Measurements from ENCODE around the gene GPC1.

The GPC1 gene

DNA sequence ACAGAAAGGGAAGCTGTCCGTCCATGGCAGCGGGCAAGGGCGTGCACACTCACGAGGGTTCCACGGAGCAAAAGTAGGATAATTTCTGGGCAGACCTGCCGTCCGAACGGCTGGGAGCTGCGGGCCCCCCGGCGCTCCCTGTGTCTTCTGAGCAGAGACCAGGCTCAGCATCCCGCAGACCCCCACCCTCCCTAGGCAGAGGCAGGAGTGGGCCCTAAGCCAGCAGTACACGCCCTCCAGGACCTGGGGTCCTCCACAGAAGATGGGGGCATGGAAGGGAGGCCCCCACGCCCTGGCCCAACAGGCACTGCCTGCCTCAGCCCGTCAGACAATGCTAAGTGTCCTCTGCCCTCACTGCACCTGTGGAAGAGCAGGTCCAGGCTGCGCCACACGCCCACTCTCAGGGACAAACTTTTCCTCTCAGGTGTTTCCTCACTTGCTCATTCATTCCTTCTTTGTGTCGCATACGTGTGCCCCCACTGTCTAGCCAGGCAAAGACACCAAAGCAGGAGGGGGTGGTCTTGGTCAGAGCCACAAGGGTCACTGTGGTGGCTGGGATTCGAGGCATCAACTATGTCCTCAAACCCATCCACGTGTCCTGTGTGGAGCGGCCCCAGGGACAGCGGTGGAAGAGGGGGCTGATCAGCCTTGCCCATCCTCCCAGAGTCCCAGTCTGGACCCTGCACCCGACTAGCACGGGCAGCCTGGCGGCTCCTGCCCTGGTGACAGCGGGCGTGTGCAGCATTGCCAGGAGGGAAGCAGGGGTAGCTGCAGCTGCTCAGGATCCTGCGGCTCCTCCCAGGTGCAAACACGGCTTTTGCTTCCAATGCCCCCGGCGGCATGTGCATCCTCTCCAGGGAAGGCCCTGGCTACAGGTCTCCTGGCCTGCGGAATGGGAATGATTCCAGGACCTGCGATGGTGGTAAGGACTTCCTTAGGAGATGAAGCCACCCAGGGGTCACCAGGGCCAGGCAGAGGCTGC, 2.4 kb upstream of the GPC1 start:
- TF ChIP-seq, protein P1, sequence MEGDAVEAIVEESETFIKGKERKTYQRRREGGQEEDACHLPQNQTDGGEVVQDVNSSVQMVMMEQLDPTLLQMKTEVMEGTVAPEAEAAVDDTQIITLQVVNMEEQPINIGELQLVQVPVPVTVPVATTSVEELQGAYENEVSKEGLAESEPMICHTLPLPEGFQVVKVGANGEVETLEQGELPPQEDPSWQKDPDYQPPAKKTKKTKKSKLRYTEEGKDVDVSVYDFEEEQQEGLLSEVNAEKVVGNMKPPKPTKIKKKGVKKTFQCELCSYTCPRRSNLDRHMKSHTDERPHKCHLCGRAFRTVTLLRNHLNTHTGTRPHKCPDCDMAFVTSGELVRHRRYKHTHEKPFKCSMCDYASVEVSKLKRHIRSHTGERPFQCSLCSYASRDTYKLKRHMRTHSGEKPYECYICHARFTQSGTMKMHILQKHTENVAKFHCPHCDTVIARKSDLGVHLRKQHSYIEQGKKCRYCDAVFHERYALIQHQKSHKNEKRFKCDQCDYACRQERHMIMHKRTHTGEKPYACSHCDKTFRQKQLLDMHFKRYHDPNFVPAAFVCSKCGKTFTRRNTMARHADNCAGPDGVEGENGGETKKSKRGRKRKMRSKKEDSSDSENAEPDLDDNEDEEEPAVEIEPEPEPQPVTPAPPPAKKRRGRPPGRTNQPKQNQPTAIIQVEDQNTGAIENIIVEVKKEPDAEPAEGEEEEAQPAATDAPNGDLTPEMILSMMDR (conservative IDR thresholded peaks at IDR 0.05; ENCODE audit: low read depth, low read length), result no peak
- H3K4me3 ChIP-seq (ENCODE audit: low read length), result no peak overlapping the region
- DNase-seq (ENCODE audit: low read depth), result no peak

DNA sequence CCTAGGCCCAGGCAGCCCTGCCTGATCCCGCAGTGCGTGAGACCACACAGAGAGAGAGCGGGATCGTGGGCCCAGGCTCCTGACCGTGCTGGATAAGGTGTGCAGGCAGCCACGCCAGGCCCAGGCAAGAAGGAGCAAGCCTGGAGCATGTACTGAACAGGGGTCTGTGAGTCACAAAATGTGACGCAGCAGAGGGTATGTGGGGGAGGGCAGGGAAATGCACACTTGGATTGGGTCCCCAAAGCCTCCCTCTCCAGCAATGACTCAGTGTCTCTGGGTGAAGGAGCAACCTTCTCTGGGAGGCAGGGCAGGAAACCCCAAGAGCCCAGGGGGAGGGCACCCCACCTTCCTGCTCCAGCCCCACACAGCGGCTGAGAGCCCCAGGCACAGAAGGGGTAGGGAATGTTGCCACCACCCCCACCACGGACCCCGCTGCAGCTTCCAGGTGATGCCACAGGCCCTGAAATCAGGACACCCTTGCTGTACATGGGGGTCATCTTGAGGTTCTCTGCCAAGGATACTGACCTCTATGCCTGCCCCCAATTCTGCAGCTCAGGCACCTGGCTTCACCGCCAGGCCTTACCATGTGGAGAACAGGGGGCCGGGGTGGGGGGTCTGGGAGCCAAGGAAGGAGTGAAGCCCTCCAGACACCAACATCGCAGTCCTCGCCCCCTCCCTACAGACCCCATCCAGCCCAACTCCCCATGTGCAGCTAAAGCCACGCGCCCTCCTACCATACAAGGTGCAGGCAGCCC, 1.3 kb upstream of the GPC1 start:
- peak overlapping the region; percentile 53 for H3K4me3 ChIP-seq (ENCODE audit: low read length)
- peak; percentile 88 for DNase-seq (ENCODE audit: low read depth)
- TF ChIP-seq, protein P1 (conservative IDR thresholded peaks at IDR 0.05; ENCODE audit: low read depth, low read length), result no peak

GRCh38 chr2:240434728-240435456, 571 bp upstream of the GPC1 start:
- TF ChIP-seq, protein P1 (conservative IDR thresholded peaks at IDR 0.05; ENCODE audit: low read depth, low read length), result no peak
- H3K4me3 ChIP-seq (ENCODE audit: low read length), result peak overlapping the region; percentile 53
- peak; percentile 53 for DNase-seq (ENCODE audit: low read depth)

GRCh38 chr2:240435948-240436682, 652 bp downstream of the GPC1 start:
- TF ChIP-seq, protein P1 (conservative IDR thresholded peaks at IDR 0.05; ENCODE audit: low read depth, low read length), result no peak
- no peak for DNase-seq (ENCODE audit: low read depth)
- peak overlapping the region; percentile 53 for H3K4me3 ChIP-seq (ENCODE audit: low read length)

- peak overlapping the region; percentile 53 for H3K4me3 ChIP-seq (ENCODE audit: low read length)
- TF ChIP-seq, protein P1 (conservative IDR thresholded peaks at IDR 0.05; ENCODE audit: low read depth, low read length), result no peak
- no peak for DNase-seq (ENCODE audit: low read depth)
Observed at GRCh38 chr2:240436683-240437550, 1.5 kb downstream of the GPC1 start.

GRCh38 chr2:240437551-240437860, 2.0 kb downstream of the GPC1 start:
- peak overlapping the region; percentile 53 for H3K4me3 ChIP-seq (ENCODE audit: low read length)
- TF ChIP-seq, protein P1 (conservative IDR thresholded peaks at IDR 0.05; ENCODE audit: low read depth, low read length), result no peak
- DNase-seq (ENCODE audit: low read depth), result no peak

All from retinal pigment epithelial cell (primary cell).